NCI-H1436 (cell line): ENCODE results near the gene RTN3.
A peak's percentile ranks its signal among the peaks of the same experiment; 100 is the strongest.

ENCODE experiments used
- DNase-seq: peaks from one replicate; lab custom pipeline; 2025; lab: John Stamatoyannopoulos, UW

Gene RTN3

DNA sequence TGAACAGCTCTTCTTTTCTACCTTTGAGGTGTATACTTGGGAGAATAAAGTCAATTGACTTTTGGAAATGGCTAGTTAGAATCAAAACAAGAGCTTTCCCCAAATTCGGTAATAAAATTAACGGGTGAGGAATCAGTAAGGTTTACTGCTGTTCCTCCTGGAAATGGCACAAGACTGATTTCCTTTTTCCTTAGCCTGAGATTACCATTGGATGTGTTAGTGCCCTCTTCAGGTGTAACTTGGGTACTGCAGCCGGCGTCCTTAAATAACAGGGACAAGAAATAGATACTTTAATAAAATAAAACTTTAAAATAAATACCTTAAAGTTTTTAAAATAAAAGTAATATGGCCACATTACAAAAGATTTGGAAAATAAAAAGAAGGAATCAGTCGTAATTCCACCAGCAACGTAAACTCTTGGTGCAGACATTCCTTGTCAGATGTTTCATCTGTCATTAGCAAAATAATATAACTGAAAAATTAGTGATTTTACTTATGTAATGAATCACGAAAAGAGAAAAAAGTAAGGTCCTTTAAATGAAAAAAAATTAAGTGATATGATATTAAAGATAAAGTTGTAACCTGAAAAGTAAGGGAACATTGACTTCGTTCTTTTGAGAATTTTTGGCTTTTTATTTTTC lies 57.5 kb downstream of the RTN3 start:
- DNase-seq, result peak; percentile 35

DNA sequence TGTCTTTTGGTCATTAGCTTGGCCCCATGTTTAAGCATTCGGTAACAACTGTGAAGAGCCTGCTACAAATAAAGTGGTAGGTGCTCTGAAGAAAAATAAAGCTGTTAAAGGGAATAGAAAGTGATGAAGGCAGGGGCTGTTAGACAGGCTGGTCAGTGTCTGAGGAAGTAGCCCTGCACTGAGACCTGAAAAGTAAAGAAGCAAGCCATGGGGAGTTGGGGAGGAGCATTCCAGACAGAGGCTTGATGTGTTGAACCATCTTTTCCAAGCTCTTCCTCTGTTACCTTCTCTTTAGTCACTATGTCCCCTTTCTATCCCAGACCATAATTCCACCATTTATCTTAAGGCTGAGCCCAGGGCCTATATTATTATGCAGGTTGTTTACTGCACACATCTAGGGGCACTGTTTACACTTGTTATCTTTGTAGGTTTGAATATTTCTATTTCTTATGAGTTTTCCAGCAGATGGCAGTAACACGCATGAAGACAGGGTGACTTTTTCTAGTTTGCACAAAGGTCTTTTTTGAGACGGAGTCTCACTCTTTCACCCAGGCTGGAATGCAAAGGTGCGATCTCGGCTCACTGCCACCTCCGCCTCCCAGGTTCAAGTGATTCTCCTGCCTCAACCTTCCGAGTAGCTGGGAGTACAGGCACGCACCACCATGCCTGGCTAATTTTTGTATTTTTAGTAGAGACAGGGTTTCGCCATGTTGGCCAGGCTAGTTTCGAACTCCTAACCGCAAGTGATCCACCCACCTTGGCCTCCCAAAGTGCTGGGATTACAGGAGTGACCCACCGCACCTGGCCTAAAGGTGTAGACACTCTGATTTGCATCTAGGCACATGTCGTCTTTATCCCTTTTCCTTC lies 64.2 kb downstream of the RTN3 start:
- no peak for DNase-seq

DNA sequence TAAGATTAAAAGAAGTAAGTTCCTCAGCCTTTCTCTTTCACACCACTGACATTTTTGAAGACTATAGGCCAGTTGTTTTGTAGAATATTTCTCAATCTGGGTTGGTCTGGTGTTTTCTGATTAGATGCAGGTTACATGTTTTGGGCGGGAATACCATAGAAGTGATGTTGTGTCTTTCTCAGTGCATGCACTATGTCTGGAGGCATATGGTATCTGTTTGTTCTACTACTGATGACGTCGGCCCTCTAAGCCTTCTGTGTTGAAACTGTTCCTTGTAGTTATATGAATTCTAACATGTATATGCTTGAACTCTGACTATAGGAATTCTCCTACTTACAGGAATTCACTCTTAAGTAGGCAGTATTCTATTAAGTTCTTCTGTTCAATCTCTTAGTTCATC lies 65.7 kb downstream of the RTN3 start:
- DNase-seq, result no peak

DNA sequence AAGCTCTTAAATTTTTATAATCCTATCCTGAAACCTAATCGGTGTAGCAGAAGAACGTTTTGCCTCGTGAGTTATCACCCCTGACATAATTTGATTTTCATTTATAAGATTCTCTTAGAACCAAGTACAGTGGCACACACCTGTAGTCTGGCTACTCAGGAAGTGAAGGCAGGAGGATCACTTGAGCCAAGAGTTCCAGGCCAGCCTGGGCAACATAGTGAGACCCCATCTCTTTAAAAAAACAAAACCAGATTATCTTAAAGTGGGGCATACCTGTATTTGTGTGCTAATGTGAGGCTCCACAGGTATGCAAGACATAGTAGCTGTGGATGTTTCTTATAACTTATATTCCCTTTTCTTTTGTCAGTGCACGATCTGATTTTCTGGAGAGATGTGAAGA lies 68.3 kb downstream of the RTN3 start:
- no peak for DNase-seq

DNA sequence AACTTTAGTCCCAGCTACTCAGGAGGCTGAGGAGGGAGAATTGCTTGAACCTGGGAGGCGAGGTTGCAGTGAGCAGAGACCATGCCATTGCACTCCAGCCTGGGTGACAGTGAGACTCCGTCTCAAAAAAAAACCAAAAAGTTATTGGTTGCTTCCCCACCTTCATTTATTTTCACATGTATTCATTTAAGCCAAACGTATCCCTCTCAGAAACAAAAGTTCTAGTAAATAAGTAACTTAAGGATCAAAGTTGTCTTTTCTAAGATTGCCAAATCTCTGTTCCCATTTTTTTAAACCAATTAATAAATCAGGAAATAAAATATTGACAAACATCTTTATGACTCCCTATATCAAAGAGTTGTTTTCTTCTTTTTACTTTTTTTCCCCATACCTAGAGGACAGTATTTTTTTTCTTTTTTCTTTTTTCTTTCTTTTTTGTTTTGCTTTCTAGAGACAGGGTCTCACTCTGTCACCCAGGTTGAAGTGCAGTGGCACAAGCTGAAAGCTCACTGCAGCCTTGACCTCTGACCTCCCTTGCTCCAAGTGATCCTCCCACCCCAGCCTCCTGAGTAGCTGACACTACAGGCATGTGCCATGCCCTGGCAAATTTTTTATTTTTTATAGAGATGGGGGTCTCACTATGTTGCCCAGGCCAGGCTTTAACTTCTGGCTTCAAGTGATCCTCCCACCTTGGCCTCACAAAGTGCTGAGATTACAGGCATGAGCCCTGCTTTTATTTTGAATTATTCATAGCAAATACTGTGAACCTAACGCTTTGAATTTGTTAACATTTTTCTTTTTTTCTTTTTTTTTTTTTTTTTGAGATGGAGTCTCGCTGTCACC lies 75.8 kb downstream of the RTN3 start:
- no peak for DNase-seq

DNA sequence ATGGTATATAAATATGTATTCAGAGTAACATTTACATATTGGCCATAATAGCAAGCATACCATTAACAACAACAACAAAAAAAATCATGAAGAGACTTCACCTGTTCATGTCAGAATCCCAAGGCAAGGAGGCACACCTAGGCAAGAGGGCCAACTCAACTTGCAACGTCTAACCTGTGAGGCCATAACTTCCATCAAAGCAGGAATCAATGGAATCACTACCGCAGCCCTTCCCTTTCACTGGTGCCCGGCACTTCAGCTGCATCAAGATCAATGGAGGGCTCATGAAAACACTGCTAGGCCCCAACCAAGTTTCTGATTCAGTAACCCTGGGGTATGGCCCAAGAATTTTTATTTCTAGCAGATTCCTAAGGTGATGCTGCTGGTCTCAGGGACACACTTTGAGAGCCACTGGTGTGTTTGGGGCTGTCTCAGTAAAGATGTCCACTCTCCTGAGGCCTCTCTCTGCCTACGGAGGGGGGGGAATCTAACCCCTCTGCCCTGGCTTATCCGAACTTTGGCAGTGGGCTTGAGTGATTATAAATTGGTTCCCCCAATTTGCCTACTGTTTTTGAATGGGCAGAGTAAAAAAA lies 79.3 kb downstream of the RTN3 start:
- DNase-seq, result no peak

DNA sequence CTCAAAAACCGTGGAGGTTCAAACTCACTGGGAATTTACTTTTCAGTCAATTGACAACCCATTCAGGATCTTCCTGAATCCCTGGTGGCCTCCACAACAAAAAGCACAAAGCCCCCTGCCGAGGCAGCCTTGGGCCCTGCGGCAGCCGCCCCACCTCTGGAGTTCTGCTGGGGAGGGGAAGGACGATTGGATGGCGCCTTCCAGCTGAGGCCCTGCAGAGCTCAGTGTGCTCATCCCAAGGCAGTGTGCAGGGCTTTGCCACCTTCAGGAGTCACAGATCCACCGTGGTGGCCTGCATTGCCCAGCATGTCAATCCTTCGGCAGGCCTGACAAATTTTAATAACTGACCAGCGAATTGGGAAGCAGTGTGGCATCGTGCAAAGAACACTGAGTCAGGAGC lies 79.9 kb downstream of the RTN3 start:
- DNase-seq, result no peak

DNA sequence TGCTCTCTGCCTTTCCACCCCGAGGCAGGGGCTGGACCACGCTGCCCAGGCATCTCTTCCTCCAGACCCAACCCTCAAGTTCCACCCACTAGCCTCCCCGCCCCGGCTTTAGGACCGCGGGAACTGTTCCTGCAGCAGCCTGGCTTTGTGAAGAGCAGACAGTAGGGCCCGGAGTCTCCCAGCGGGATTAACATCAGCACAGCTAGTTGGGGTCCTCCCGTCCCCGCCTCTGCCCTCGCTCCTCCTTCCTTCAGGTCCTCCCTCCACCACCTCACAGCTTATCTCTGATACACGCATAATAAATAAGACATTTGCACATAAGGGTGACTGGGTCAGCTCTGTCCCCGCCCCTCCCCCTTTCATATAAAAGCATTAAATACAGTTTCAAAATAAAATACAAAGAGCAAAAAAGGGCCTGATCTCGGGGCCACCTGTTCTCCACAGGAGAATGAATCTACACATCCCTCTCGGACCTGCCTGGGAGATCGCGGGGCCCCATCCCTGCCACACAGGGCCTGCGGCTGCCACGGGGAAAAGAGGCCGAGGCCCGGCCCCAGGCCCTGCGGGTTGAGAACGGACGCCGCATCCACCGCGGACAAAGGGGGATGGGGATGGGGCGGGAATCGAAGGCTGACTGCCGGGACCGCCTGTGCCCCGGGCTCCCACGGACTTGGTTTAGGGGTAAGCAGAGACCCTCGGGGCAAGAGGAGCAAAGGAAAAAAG lies 80.8 kb downstream of the RTN3 start:
- no peak for DNase-seq

DNA sequence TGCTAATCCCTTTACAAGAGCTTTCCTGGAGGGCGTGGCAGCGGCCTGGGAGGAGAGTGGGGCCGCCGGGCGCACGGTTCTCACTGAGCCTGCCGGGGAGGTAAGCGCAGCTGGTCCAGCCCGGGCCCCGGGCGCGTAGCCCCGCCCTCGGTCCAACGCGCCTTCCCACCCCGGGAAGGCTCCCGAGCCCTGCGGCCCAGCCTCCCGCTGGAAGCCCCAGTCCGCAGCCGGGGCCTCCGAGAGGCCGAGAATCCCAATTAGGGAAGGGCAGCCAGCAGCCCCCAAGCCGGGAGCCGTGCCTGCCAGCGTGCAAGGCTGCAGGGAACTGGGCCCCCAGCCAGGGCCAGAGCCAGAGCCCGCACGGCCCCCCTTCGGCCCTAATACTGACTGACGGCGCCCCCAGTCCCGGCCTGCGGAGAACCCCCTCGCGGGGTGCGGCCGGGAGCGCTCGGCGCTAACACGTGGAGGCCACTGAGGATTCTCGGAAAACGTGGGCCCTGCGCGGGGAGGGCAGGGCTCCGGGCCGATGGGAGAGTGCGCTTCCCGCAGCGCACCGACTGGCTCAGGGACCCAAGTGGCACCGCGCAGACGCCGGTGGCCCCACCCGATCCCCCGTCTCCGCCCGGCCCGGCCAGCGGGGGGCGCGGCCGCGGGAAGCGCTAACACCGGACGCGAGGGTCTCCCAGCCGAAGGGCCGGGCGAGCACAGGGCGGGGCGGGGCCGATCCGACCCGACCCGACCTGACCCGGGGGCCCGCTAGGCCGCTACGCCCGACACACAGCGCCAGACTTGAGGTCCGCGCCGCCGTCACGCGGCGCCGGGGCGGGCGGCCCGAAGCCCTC lies 81.6 kb downstream of the RTN3 start:
- no peak for DNase-seq

DNA sequence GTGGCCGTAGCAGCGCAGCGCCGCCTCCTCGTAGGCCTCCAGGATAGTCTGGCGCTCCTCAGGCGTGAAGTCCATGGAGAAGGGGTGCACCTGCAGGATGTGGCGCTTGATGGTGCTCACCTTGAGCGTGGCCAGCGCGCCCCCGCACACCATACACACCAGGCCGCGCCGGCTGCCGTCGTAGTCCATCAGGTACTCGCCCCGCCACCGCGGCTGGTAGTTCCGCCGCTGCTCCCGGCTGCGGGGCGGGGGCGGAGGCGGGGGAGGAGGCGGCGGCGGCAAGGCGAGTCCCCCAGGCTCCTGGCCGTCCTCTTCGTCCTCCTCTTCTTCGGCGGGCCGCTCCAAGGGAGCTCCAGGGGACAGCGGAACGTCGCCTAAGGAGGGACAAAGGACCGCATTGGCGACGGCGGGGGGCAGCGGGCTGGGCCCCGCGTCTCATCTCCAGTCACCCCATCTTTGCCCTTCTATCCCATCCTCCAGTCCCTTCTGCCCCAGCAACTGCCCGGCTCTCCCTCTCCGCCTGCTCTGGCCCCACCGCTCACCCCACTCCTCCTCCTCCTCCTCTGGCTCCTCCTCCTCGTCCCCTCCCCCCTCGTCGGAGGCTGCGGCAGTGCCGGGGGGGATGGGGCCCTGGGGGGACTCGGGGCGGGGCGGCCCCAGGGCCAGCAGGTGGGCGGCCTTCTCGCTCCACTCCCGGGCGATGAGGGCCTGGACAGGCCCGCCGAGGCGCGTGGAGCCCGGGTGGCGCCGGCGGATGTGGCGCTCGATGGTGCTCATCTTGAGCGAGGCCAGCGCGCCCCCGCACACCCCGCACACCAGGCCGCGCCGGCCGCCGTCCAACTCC lies 82.4 kb downstream of the RTN3 start:
- DNase-seq, result no peak

DNA sequence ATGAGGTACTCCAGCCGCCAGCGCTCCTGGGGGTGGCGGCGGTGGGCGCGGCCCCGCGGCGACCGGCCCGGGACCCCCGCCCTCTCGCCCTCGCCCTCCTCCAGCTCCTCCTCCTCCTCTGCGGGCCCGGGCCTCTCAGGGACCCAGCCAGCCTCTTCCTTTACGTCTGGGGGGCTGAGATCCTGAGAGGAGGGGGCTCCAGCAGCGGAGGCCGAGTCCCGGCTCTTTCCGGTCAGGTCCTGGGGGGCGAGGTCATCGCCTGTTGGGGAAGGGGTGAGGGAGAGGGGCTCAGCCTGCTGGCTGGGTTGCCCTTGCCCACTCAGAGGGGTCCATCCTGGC lies 83.0 kb downstream of the RTN3 start:
- DNase-seq, result no peak

DNA sequence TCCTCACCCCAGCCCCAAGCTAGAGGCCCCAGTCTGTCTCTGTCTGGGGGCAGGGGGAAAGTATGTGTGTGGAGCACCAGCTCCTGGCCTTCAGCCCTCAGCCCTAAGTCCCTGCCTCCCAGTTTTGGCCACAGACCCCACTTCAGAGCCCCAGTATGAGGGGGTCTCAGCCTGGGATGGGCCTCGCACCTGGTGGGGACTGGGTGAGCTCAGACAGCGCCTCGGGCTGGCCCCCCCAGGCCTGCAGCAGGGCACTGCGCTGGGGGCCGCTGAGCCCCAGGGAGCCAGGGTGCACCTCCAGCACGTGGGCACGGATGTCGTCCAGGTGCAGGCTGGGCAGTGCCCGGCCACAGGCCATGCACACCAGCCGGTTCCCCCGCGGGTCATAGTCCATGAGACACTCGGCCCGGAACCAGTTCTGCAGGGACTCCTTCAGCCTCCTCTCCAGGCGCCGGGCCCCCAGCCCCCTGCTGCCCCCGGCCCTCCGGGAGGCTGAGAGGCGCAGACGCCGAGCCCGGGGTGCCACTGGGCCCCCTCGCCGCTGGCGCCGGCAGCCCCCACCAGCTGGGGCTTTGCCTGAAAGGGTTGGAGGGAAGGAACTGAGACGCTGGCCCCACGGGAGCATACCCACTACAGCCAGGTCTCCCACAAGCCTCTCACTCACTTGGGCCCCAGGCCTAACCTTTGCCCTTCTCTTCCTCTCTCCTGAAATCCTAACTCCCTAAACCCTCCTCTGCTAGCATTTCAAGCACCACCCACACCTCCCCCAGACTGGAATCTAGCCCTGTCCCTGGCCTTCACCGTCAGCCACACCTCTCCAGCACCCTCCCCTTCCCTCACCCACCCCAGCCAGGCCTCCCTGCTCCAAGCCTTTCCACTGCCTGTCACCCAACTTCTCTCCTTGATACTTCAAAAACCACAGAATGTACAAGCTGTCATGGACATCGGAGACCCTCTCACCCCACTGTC lies 83.7 kb downstream of the RTN3 start:
- no peak for DNase-seq

DNA sequence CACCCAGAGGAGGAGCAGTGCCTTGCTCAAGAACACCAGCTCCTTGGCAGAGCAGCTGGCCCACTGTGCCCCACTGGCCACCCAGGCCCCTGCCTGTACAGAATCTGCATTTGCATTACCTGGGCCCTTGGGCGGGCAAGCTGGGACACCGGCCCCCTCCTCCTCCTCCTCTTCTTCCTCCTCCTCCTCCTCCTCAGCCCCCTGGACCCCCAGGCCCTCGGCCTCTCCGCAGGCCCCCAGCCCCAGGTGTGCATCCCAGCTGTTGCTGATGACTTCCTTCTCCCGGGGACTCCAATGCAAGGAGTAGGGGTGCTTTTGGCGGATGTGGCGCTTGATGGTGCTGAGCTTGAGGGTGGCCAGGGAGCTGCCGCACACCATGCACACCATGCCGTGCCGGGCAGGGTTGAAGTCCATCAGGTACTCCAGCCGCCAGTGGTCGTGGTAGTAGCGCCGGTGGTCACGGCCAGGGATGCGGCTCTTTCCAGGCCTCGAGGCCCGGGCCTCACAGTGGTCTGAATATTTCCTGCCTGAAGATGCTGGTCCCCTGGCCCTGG lies 84.5 kb downstream of the RTN3 start:
- DNase-seq, result no peak

DNA sequence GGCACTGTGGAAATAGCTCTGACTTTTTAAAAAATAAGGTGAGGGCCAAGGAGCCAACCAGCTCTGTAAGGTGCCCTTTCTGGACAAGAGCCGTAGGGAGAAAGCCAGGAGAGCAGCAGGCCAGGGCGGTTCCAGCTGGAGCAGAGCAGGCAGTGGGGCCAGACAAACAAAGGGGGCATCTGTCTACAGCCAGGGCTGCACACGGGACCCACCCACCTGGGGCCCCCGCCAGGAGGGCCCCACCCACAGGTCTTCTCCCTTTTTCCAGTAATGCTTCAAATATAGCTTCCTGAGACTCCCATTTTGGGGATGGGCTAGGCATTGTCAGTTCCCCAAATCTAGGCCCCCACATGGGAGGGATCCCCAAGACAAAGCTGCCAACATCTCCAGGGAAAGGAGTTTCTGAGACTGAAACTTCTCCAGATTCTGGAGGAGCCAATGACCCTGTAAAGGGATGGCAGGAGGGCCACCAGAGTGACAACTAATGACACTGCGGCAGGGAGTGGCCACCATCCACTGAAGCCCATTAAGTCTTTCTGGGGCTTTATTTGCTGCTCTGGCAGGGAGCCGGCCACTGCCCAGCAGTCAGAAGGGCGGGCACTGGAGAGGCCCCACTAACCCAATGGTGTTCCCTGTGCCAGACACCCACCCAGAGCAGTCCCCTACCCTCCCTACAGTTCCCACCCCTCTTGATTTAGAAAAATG lies 85.4 kb downstream of the RTN3 start:
- no peak for DNase-seq

DNA sequence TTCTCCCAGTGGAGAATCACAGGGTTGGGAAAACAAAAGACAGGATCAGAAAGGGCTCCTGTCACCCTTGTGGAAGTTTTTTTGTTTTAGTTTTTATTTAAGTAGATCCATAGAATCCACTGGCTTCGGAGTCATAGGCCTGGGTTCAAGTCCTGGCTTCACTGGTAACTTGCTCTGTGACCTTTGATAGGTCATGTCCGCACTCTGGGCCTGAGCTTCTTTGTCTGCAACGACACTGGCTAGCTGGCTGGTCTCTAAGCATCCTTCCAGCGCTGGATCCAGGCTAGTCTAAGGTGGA lies 85.9 kb downstream of the RTN3 start:
- no peak for DNase-seq

DNA sequence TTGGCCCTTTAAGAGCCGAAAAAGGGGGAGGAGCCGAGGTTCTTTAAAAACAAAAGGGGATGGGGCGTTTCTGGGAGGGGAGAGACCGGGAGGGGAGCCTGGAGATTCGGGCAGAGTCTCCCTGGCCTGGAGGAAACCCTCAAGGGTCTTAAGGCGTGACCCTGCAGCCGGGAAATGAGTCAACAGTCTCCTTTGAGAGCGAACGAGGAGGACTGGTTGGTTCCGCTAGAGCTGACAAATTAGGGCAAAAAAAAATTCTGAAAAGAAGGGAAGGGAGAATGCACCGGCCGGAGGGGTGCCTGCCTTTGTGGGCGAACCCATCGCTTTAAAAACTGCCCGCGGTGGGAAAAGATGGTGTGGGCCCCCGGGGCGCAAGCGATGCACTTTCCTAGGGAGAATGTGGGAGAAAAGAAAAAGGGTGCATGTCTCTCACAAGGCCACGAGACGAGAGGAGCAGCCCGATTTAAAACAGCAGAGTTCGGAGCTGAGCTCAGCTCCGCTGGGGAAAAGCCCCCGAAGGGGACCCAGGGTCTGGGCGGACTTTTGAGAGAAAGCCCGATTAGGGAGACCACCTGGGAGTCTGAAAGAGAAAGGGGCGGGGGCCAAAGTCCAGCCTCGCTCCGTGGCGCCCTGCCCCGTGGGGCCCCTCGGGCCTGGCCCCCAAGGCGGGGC lies 86.4 kb downstream of the RTN3 start:
- peak; percentile 59 for DNase-seq

DNA sequence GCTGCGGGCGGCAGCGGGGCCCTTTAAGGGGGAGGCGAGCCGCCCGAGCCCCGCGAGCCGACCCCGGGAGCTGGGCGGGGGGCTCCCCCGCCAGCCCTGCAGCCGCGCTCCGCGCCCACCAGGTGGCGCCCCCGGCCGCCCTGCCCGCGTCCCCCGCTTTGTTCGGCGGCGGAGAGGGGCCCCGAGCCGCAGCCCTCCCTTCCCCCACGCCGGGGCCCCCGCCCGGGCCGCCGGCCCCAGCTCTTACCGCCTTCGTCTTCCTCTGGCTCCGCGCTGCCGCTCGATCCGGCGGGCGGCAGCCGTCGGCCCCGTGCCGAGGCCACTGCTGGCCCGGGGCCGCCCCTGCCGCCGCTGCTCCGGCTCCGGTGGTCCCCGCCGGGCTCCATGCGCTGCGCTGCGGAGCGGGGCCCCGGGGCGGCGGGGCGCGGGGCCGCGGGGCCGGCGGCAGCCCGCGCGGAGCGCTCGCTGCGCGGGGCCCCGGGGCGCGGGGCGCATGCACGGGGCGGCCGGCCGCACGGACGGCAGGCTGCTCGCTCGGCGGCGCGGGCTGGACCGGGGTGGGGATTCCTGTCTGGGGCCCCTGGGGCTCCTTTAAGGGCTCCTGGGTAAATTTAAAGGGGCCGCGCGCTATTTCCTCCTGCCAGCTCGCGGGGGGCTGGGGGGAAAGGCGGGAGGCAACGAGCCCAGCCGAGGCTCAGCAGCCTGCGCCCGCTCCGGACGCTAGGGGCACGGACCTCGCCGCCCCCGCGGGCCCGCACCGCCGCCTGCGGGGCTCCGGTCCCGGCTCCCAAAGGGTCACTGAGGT lies 87.1 kb downstream of the RTN3 start, which contains the start of gene ZFTA:
Gene ZFTA (minus strand): TSS at position 539 of the 805 bp plus-strand sequence. CDS start 153 bp downstream, at position 386.
- peak; percentile 52 for DNase-seq
